Measurements from ENCODE around the gene CR2. TPM values are rescaled to one million over a fixed set of nuclear protein-coding genes. Genes with fewer than 3 reads are reported as not detected.
A peak's percentile ranks its signal among the peaks of the same experiment; 100 is the strongest.

Gene CR2
- polyA plus RNA-seq (not detected in 3 replicates), polyA minus RNA-seq (not detected in 3 replicates)
- not detected for polyA plus RNA-seq (2011; ENCODE audit: low read depth)
- polyA plus RNA-seq (2011; cell fraction: cytosol; rRNA removed), result not detected in 2 replicates
- not detected in 2 replicates for polyA plus RNA-seq (2011; cell fraction: nucleus; rRNA removed)
- not detected in 2 replicates for polyA plus RNA-seq (2012; ENCODE audit: low replicate concordance)
- polyA minus RNA-seq (2011; cell fraction: cytosol; rRNA and poly(A)+ RNA removed), result not detected
- polyA minus RNA-seq (2011; cell fraction: nucleus; rRNA and poly(A)+ RNA removed), result 0.11 TPM in 1 of 2 replicates, not detected in the other

DNA sequence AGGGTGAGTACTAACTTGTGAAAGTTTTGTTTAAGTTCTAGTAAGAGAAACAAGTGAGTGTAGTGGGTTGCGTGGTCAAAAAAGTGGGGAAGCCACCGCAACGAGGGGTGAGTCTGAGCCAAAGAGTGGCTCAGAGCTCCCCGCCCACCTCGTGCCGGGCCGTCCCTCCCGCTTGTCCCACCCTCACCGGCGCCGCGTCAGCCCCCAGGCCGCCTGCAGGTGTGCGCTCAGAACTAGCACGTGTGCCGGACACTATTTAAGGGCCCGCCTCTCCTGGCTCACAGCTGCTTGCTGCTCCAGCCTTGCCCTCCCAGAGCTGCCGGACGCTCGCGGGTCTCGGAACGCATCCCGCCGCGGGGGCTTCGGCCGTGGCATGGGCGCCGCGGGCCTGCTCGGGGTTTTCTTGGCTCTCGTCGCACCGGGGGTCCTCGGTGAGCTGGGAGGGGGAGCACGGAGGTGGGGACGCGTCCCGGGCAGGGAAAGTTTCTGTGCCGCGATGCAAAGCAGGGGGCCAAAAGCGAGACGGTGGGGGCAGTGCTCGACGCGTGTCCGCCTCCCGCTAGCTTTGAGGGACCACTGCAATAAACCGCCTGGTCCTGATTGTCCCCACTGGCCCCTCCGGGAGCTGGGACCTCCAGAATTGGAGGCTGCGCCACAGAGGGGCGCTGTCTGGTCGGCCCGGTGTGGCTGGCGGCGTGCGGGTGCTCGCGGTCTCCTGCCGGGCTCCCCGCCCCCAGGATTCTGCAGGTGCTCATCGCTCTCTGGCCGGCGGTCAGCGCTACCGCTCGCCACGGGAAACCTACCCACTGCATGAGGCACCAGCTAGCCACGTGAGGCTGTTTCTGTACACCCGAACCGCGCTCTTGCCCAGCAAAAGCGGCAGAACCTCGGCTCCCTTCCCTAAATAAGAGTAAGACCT is at the start of gene CR2:
Gene CR2, plus strand, starts transcription at position 283 of the 919 bp plus-strand sequence. Its CDS starts 91 bp downstream, at position 374.
- FAIRE-seq, result no peak
- Histone ChIP-seq H3K27me3 (ENCODE audit: control insufficient read depth, extremely low read depth, insufficient read depth, low read length) (peaks cover 59% of the 10 kb centered on the region), H3K4me2 (ENCODE audit: control insufficient read depth, extremely low read depth, insufficient read depth, low read depth, low read length) (peak within 1 kb of the TSS; percentile 68), H3K36me3 (ENCODE audit: control insufficient read depth in 2 of 2, extremely low read depth in 1 of 2, insufficient read depth in 2 of 2, low read length in 2 of 2) (no peaks in the 10 kb centered on the region), H3K4me1 (ENCODE audit: control insufficient read depth, extremely low read depth, insufficient read depth, low read length) (peaks cover 4% of the 10 kb centered on the region), H3K4me3 (ENCODE audit: control insufficient read depth in 2 of 3, extremely low read depth in 1 of 3, insufficient read depth in 2 of 3, low read depth in 1 of 3, low read length in 3 of 3) (peak within 1 kb of the TSS in 2 of 3 experiments; percentile 16 to 49), H3K9me1 (ENCODE audit: control insufficient read depth, extremely low read depth, insufficient read depth, low read length) (no peaks in the 10 kb centered on the region), H3K9me3 (ENCODE audit: control insufficient read depth, low read depth, low read length) (no peaks in the 10 kb centered on the region), H3K79me2 (ENCODE audit: control insufficient read depth, insufficient read depth, low read length) (no peaks in the 10 kb centered on the region), H3K9ac (ENCODE audit: control insufficient read depth, extremely low read depth, insufficient read depth, low read length) (no peak within 1 kb of the TSS), H2AFZ (ENCODE audit: control insufficient read depth, low read length) (no peak within 1 kb of the TSS), H4K20me1 (ENCODE audit: control insufficient read depth, extremely low read depth, insufficient read depth, low read length) (no peaks in the 10 kb centered on the region), H3K27ac (ENCODE audit: control insufficient read depth, insufficient read depth, low read length) (no peak within 1 kb of the TSS)
- dilution Hi-C loops (cut with MboI; ENCODE audit: extremely low pct_ligation_motif_present, low sequenced_read_pairs), result no loop called here
- peak; percentile 95 for TF ChIP-seq EZH2 (IDR thresholded peaks at IDR 0.05; ENCODE audit: low read length)
- TF ChIP-seq, protein P1, sequence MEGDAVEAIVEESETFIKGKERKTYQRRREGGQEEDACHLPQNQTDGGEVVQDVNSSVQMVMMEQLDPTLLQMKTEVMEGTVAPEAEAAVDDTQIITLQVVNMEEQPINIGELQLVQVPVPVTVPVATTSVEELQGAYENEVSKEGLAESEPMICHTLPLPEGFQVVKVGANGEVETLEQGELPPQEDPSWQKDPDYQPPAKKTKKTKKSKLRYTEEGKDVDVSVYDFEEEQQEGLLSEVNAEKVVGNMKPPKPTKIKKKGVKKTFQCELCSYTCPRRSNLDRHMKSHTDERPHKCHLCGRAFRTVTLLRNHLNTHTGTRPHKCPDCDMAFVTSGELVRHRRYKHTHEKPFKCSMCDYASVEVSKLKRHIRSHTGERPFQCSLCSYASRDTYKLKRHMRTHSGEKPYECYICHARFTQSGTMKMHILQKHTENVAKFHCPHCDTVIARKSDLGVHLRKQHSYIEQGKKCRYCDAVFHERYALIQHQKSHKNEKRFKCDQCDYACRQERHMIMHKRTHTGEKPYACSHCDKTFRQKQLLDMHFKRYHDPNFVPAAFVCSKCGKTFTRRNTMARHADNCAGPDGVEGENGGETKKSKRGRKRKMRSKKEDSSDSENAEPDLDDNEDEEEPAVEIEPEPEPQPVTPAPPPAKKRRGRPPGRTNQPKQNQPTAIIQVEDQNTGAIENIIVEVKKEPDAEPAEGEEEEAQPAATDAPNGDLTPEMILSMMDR (optimal IDR thresholded peaks at IDR 0.05 in 1 of 3, IDR thresholded peaks at IDR 0.05 in 1 of 3, conservative IDR thresholded peaks at IDR 0.05 in 1 of 3; ENCODE audit: extremely low read depth in 1 of 3, insufficient read depth in 2 of 3, low read length in 3 of 3), result peak in 2 of 3 experiments; percentile 8 to 34
- no peak for DNase-seq (ENCODE audit: low read depth, low spot score)

DNA sequence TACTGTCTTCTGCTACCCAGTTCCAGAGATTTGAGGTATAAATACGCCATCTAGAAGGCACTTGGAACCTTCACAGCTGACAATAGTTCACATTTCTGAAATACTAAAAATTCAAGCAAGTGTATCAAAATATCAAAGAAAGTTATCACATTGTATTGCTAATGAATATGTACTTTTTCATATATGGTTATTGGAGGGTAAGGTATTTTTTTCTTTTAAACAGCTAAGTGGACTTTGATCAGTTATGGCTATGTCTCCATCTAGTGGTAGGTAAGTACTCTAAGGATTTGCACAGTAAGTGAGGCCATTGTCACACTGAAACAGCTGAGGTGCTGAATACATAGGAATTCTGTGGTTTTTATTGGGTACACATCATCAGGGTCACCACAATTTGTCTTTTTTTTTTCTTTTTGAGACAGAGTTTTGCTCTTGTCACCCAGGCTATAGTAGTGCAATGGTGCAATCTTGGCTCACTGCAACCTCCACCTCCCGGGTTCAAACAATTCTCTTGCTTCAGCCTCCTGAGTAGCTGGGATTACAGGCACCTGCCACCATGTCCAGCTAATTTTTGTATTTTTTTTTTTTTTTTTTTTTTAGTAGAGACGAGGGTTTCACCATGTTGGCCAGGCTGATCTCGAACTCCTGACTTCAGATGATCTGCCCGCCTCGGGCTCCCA is 49.1 kb upstream of the CR2 start:
- Histone ChIP-seq H3K9me3 (ENCODE audit: control insufficient read depth, low read depth, low read length) (no peaks in the 10 kb centered on the region), H4K20me1 (ENCODE audit: control insufficient read depth, extremely low read depth, insufficient read depth, low read length) (no peaks in the 10 kb centered on the region), H3K9ac (ENCODE audit: control insufficient read depth, extremely low read depth, insufficient read depth, low read length) (no peak overlapping the region), H3K27me3 (ENCODE audit: control insufficient read depth, extremely low read depth, insufficient read depth, low read length) (peaks cover 3% of the 10 kb centered on the region), H3K9me1 (ENCODE audit: control insufficient read depth, extremely low read depth, insufficient read depth, low read length) (no peaks in the 10 kb centered on the region), H2AFZ (ENCODE audit: control insufficient read depth, low read length) (no peak overlapping the region), H3K27ac (ENCODE audit: control insufficient read depth, insufficient read depth, low read length) (no peak overlapping the region), H3K4me3 (ENCODE audit: control insufficient read depth in 2 of 3, extremely low read depth in 1 of 3, insufficient read depth in 2 of 3, low read depth in 1 of 3, low read length in 3 of 3) (no peak overlapping the region), H3K79me2 (ENCODE audit: control insufficient read depth, insufficient read depth, low read length) (no peaks in the 10 kb centered on the region), H3K4me1 (ENCODE audit: control insufficient read depth, extremely low read depth, insufficient read depth, low read length) (no peaks in the 10 kb centered on the region), H3K36me3 (ENCODE audit: control insufficient read depth in 2 of 2, extremely low read depth in 1 of 2, insufficient read depth in 2 of 2, low read length in 2 of 2) (no peaks in the 10 kb centered on the region), H3K4me2 (ENCODE audit: control insufficient read depth, extremely low read depth, insufficient read depth, low read depth, low read length) (no peak overlapping the region)
- DNase-seq (ENCODE audit: low read depth, low spot score) (peak; percentile 9), FAIRE-seq (peak; percentile 63)
- dilution Hi-C loops (cut with MboI; ENCODE audit: extremely low pct_ligation_motif_present, low sequenced_read_pairs), result no loop called here
- TF ChIP-seq, protein P1 (optimal IDR thresholded peaks at IDR 0.05 in 1 of 3, IDR thresholded peaks at IDR 0.05 in 1 of 3, conservative IDR thresholded peaks at IDR 0.05 in 1 of 3; ENCODE audit: extremely low read depth in 1 of 3, insufficient read depth in 2 of 3, low read length in 3 of 3), result peak in 2 of 3 experiments; percentile 52 to 74
- TF ChIP-seq EZH2 (IDR thresholded peaks at IDR 0.05; ENCODE audit: low read length), result no peak

Data from keratinocyte (primary cell).